DMS53 treated with DMSO at 0.1 percent for 48 hours (cell line): ENCODE measurements around the gene TMIE.

Experiments
- DNase-seq: peaks from one replicate; lab custom pipeline; 2025; ENCODE audit not compliant: unreplicated experiment; lab: John Stamatoyannopoulos, UW

TMIE gene

GRCh38 chr3:46706771-46707582, 5.8 kb downstream of the TMIE start:
- no peak for DNase-seq

GRCh38 chr3:46707601-46708011, 6.4 kb downstream of the TMIE start:
- DNase-seq: no peak

- DNase-seq: no peak
These were observed 7.4 kb downstream of the TMIE start for GRCh38 chr3:46708401-46709156.

GRCh38 chr3:46709157-46709654, 8.0 kb downstream of the TMIE start:
- DNase-seq: no peak

GRCh38 chr3:46709721-46710120, 8.5 kb downstream of the TMIE start:
- DNase-seq: no peak

GRCh38 chr3:46710229-46710628, 9.0 kb downstream of the TMIE start:
- no peak for DNase-seq

- DNase-seq: no peak
These were observed 9.6 kb downstream of the TMIE start for GRCh38 chr3:46710671-46711295.

- no peak for DNase-seq
These were observed 10.1 kb downstream of the TMIE start for GRCh38 chr3:46711305-46711704.

- DNase-seq: no peak
These were observed 10.6 kb downstream of the TMIE start for GRCh38 chr3:46711760-46712159.

- DNase-seq: no peak
These were observed 11.2 kb downstream of the TMIE start for GRCh38 chr3:46712191-46713049.

- no peak for DNase-seq
These were observed 12.1 kb downstream of the TMIE start for GRCh38 chr3:46713050-46713897.

- no peak for DNase-seq
These were observed 12.8 kb downstream of the TMIE start for GRCh38 chr3:46713898-46714552.

GRCh38 chr3:46714728-46715506, 13.7 kb downstream of the TMIE start:
- no peak for DNase-seq

GRCh38 chr3:46715507-46716175, 14.4 kb downstream of the TMIE start:
- no peak for DNase-seq

GRCh38 chr3:46716461-46717441, 15.6 kb downstream of the TMIE start:
- no peak for DNase-seq

- DNase-seq: no peak
These were observed 16.4 kb downstream of the TMIE start, which contains the start of gene PRSS50 for GRCh38 chr3:46717447-46718231. TSS of gene PRSS50 (minus strand) at chr3:46717869. CDS start at chr3:46717824, 45 bp downstream.
